Muscle layer of colon (tissue), 2 donors: ENCODE data around the gene BTBD17.

Experiments used
- H3K27ac ChIP-seq: one replicate; pipeline ENCODE4 v1.7.0; 2013; ENCODE audit warnings: low read depth, mild to moderate bottlenecking, low read length, moderate library complexity
- H3K27me3 ChIP-seq, 2 donors: one replicate each; pipeline ENCODE4 v1.7.0; 2013; ENCODE audit warnings: low read length in 2 of 2, mild to moderate bottlenecking in 2 of 2; ENCODE audit not compliant: insufficient read depth in 2 of 2, control insufficient read depth in 1 of 2
- H3K36me3 ChIP-seq: one replicate; pipeline ENCODE4 v1.7.0; 2013; ENCODE audit warnings: mild to moderate bottlenecking, low read length; ENCODE audit not compliant: insufficient read depth
- H3K4me1 ChIP-seq: one replicate; pipeline ENCODE4 v1.7.0; 2013; ENCODE audit warnings: mild to moderate bottlenecking, low read length; ENCODE audit not compliant: insufficient read depth
- H3K4me3 ChIP-seq, 2 donors: one replicate each; pipeline ENCODE4 v1.7.0; 2013; ENCODE audit warnings: low read length in 2 of 2, low read depth in 1 of 2, mild to moderate bottlenecking in 1 of 2, moderate library complexity in 1 of 2
- H3K9ac ChIP-seq: one replicate; pipeline ENCODE4 v1.7.0; 2013; ENCODE audit warnings: low read length
- H3K9me3 ChIP-seq: one replicate; pipeline ENCODE4 v1.7.0; 2013; ENCODE audit warnings: mild to moderate bottlenecking, low read length
- donor health status: abdominal sarcoma.
- donor health status: Adenocarcinoma of cecum.

The BTBD17 gene

DNA sequence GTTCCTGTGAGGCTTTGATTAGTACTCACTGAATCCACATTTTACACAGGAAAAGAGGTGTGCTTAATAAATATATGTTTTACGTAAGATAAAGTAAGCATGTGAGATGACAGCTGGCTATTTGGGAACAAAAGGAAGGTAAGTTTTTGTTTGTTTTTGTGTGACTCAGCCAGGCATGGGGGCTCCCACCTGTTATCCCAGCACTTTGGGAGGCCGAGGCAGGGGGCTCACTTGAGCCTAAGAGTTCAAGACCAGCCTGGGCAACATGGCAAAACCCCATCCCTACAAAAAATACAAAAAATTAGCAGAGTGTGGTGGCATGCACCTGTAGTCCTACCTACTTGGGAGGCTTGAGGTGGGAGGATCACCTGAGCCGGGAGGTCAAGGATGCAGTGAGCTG lies 23.5 kb upstream of the BTBD17 start:
- Histone ChIP-seq H3K9ac (no peak overlapping the region), H3K36me3 (no peaks in the 10 kb centered on the region), H3K4me3 (no peak overlapping the region), H3K27ac (no peak overlapping the region), H3K9me3 (no peaks in the 10 kb centered on the region), H3K27me3 (no peaks in the 10 kb centered on the region), H3K4me1 (peaks cover 6% of the 10 kb centered on the region)

DNA sequence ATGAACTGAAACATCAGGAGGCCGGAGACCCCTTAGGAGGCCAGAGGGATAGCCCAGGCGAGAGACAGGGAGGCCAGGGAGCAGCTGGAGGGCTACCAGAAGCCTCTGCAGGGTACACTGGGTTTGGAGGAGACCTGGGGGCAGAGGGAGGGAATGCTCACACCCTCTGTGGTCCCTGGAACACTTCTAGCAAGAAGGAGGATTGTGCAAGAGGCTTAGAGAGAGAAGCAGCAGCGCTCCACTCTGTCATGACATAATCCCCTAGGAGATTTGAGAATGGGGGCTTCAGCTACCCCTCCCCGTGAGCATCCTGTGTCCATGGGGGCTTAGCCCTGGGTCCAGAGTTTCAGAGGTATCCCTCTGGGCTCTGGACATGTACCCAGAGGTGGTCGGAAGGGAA lies 21.5 kb upstream of the BTBD17 start:
- no peak overlapping the region for H3K9ac ChIP-seq
- no peak overlapping the region for H3K4me3 ChIP-seq
- H3K4me1 ChIP-seq = peaks cover 16% of the 10 kb centered on the region
- no peaks in the 10 kb centered on the region for H3K27me3 ChIP-seq
- H3K27ac ChIP-seq = no peak overlapping the region
- no peaks in the 10 kb centered on the region for H3K36me3 ChIP-seq
- no peaks in the 10 kb centered on the region for H3K9me3 ChIP-seq

DNA sequence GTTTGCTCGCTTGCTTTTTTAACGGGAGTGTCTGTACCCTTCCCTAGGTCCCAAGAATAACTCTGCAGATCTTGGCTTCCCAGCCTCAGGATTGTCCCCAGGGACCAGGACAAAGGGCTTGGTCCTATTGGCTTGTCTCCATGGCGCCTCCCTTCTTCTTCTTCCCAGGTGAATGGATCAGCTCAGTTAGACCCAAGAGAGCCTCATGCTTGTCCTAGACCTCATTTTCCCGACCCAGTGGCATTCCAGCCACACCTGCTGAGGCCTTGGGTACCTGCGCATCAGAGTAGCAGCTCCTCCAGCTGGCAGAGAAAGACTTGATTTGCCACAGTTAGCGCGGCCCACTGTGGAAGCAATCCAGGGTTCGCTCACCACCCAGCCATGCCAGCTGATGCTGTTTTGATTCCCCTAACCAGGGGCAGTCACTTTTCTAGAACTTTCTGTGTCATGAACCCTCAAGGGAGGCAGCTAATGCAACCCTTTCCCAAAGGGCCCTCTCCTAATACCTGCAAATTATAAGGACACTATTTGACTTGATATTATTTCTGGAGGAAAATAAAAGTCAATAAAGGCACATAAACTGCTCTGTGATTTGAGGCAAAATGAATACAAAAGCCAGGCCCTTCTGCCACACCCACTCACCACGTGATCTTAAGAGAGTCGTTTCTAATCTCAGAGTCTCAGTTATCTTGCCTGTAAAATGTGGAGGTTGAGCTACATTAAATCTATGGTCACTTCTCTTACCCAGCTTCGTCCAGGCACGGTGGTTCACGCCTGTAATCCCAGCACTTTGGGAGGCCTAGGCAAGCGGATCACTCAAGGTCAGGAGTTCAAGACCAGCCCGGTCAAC lies 19.5 kb upstream of the BTBD17 start:
- peaks cover 16% of the 10 kb centered on the region for H3K4me1 ChIP-seq
- no peaks in the 10 kb centered on the region for H3K9me3 ChIP-seq
- H3K36me3 ChIP-seq = no peaks in the 10 kb centered on the region
- H3K9ac ChIP-seq = no peak overlapping the region
- no peak overlapping the region for H3K27ac ChIP-seq
- no peaks in the 10 kb centered on the region for H3K27me3 ChIP-seq
- H3K4me3 ChIP-seq = no peak overlapping the region

DNA sequence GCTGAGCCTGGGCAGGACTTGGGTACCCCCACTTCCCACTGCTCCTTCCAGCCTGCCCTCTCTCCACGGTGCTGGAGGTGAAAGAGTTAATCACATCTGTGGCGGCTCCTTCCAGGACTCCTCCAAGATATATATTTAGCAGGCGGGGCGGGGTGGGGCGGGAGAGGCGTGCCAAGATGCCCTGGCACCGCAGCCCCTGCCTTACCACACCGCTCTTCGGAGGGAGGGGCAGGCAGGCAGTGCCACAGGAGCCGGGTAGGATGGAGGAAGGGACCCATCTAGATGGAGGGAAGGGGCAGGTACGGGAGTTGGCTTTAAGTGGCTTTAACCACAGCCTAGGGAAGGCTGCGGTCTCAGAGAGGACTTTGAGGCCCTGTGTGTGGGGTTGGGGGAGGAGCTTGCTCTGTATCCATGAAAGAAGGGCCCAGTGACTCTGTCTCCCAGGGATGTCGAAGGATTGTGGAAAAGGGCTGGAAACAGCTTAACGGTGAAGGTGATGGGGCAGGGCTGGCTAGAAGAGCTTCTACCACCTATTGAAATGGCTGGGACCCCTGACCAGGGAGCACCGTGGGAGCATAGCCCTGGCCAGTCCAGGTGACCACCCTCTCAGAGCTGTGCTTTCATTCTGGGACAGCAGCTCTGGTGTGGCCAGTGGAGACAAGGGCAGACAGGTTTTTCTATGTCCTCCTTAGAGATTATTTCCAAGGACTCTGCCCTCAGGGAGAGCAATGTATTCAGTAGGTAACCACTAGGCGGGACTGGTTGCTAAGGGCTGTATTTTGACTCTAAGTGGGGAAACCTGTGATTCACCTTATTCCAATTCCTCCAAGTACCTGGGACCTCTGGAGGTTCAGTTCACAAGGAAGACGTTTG lies 18.7 kb upstream of the BTBD17 start:
- H3K4me1 ChIP-seq = peaks cover 16% of the 10 kb centered on the region
- no peaks in the 10 kb centered on the region for H3K27me3 ChIP-seq
- no peaks in the 10 kb centered on the region for H3K36me3 ChIP-seq
- no peak overlapping the region for H3K27ac ChIP-seq
- H3K4me3 ChIP-seq = peak overlapping the region; percentile 31 to 41
- H3K9me3 ChIP-seq = no peaks in the 10 kb centered on the region
- no peak overlapping the region for H3K9ac ChIP-seq

DNA sequence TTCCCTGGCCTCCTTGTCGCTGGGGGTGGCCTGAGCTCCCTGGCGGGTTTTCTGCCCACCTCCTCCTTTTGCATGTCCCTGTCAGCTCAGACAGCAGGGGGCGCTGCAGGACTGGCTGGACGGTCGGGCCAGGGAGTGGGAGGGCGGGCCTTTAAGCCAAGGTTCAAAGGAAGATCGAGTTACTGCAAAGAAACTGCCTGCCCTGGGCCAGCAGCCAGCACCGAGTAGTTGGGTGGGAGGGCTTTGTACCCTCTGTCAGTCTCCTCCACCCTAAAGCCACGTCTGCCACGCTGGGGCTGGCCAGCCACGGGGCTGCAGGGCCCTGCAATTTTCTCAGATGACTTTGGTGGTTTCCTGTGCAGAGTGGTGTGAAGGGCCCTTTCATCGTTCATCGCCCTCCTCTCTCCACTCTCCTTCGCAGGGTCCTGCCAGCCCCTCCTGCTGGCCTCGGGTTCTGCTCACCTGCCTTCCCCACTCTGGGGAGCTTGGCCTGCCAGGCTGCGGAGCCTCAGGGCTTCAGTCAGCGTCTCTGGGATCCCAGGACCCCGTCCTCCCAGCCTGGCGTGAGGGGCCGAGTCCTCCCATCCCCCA lies 17.9 kb upstream of the BTBD17 start:
- H3K9me3 ChIP-seq = no peaks in the 10 kb centered on the region
- no peak overlapping the region for H3K27ac ChIP-seq
- no peaks in the 10 kb centered on the region for H3K27me3 ChIP-seq
- peak overlapping the region; percentile 31 to 41 for H3K4me3 ChIP-seq
- H3K36me3 ChIP-seq = no peaks in the 10 kb centered on the region
- H3K9ac ChIP-seq = no peak overlapping the region
- peaks cover 16% of the 10 kb centered on the region for H3K4me1 ChIP-seq

DNA sequence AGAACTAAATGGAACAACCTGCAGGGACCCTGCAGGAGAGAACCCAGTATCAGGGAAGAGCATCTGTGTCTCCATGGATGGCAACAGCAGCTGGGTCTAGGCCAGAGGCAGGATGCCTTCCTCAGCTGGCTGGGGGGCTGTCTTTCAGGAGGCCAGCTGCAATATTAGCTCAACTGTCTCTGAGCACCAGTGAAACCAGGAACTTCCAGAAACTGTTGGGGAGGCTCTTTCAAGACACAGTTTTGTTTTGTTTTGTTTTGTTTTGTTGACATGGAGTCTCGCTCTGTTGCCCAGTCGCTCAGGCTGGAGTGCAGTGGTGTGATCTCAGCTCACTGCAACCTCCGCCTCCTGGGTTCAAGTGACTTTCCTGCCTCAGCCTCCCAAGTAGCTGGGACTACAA lies 13.2 kb upstream of the BTBD17 start:
- no peak overlapping the region for H3K9ac ChIP-seq
- H3K27ac ChIP-seq = no peak overlapping the region
- no peaks in the 10 kb centered on the region for H3K27me3 ChIP-seq

DNA sequence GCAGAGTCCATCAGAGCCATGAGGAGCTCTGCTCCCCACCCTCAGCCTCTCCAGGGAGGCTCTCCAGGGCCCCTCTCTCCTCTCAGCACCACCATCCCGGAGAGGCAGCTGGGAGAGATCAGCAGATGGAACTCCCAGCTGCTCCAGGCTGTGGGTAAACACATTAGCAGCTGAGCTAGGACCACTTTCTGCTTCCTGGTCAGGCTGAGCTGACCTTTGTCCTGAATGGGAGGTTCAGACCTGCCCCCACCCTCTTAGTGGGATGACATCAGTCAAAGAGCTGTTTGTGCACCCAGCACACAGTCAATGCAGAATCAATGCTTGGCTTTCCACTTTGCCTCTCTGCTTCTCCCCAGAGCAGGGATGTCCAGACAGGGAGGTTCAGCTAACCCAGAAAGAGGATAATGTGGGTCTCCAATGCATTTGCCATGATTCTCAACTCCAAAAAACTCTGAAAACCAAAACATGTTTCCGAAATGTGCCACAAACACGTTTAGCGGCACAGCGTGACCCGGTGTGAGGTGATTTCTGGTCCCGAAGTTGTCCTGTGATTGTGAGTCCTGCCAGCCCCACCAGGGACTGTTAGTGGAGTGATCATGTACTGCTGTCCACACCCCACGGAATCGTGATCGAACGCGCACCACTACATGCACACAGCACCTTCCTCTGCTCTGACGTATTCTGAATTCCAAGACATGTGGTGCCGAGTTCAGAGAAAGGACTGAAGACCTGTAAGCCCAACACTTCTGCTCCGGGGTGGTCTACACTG lies 12.4 kb upstream of the BTBD17 start:
- Histone ChIP-seq H3K4me3 (no peak overlapping the region), H3K9ac (no peak overlapping the region), H3K27me3 (peaks cover 0 to 7% of the 10 kb centered on the region in 2 donors), H3K9me3 (no peaks in the 10 kb centered on the region), H3K27ac (no peak overlapping the region), H3K36me3 (no peaks in the 10 kb centered on the region), H3K4me1 (peaks cover under 1% of the 10 kb centered on the region)

More for the DNA sequence above, 13.2 kb upstream of the BTBD17 start:
- no peaks in the 10 kb centered on the region for H3K9me3 ChIP-seq
- peaks cover 8% of the 10 kb centered on the region for H3K4me1 ChIP-seq
- no peaks in the 10 kb centered on the region for H3K36me3 ChIP-seq
- H3K4me3 ChIP-seq = no peak overlapping the region

DNA sequence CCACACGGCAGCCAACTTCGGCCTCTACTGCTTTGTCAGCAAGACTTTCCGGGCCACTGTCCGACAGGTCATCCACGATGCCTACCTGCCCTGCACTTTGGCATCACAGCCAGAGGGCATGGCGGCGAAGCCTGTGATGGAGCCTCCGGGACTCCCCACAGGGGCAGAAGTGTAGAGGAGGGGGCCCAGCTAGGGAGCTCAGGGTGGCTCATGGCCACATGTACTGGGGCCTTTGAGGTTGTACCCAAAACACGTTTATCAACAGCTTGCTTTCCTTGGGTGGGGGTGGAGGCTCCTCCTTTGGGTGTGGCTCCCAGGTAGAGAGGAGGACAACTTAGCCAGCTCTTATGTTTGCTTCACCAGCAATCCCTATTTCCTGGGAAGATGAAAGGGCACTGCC lies 10.8 kb upstream of the BTBD17 start:
- Histone ChIP-seq H3K9ac (no peak overlapping the region), H3K9me3 (no peaks in the 10 kb centered on the region), H3K36me3 (no peaks in the 10 kb centered on the region), H3K4me1 (no peaks in the 10 kb centered on the region), H3K27me3 (peaks cover 0 to 22% of the 10 kb centered on the region in 2 donors), H3K4me3 (no peak overlapping the region), H3K27ac (no peak overlapping the region)

DNA sequence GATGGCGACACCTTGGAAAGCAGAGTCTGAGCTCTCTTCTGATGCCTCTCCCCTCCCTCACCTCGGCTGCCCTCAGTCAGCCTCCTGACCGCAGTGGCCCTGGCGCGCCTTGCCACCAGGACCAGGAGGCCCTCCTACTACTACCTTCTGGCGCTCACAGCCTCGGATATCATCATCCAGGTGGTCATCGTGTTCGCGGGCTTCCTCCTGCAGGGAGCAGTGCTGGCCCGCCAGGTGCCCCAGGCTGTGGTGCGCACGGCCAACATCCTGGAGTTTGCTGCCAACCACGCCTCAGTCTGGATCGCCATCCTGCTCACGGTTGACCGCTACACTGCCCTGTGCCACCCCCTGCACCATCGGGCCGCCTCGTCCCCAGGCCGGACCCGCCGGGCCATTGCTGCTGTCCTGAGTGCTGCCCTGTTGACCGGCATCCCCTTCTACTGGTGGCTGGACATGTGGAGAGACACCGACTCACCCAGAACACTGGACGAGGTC lies 10.0 kb upstream of the BTBD17 start:
- Histone ChIP-seq H3K4me1 (no peaks in the 10 kb centered on the region), H3K27me3 (peaks cover 0 to 23% of the 10 kb centered on the region in 2 donors), H3K9ac (no peak overlapping the region), H3K9me3 (no peaks in the 10 kb centered on the region), H3K27ac (no peak overlapping the region), H3K36me3 (no peaks in the 10 kb centered on the region), H3K4me3 (no peak overlapping the region)

DNA sequence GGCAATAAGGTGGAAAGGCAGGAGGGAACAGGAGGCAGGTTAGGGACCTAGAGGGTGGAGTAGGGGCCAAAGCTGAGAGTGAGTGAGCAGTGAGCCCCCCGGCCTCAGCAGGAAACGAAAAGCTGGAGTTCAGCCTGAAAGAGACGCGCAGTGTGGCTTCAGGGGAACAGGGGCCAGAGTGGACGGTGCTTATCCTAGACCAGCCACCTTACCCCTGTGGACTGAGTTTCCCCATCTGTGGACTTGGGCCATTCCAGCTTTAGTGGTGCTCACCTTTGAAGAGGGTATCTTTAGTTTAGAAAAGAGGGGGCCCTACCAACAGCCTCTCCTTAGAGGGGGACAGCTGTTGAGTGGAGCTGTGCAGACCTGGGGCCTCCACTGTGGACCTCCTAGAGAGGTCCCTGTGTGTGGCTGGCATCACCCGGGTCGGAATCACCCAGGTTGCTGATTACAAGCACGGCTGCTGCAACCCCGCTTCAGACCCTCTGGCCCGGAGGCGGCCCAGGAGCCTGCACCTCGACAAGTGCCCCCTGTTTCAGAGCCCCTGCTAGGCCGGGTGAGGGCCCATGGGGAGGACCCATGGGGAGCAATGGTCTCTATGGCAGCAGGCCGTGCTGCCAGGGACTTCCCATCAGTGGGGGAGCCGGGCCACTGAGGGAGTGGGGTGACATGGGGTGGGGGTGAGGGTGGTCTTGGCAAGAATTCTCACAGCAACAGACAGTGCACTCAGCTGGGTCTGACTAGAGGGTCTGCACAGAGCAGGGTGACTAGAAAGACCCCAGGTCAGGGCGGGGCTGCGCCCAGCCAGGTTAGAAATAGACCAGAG lies 8.2 kb upstream of the BTBD17 start:
- Histone ChIP-seq H3K36me3 (no peaks in the 10 kb centered on the region), H3K4me3 (no peak overlapping the region), H3K27me3 (peaks cover 0 to 23% of the 10 kb centered on the region in 2 donors), H3K4me1 (no peaks in the 10 kb centered on the region), H3K27ac (no peak overlapping the region), H3K9me3 (no peaks in the 10 kb centered on the region), H3K9ac (no peak overlapping the region)
